ENCODE measurements around the gene PGM5.
"Not testable (repeated sequence)": the region's sequence is repeated elsewhere in the genome, so short reads cannot be mapped to it uniquely, and the experiment has no call there.

PGM5 gene

GRCh38 chr9:68377723-68378122, 21.3 kb downstream of the PGM5 start:
- not testable (repeated sequence) for DNase-seq (ENCODE audit: low spot score)

GRCh38 chr9:68383894-68384293, 27.5 kb downstream of the PGM5 start:
- DNase-seq (ENCODE audit: low spot score), result not testable (repeated sequence)

GRCh38 chr9:68389558-68389957, 33.1 kb downstream of the PGM5 start:
- DNase-seq (ENCODE audit: low spot score), result not testable (repeated sequence)

- not testable (repeated sequence) for DNase-seq (ENCODE audit: low spot score)
These were observed 34.3 kb downstream of the PGM5 start for GRCh38 chr9:68390737-68391136.

GRCh38 chr9:68396411-68397094, 40.1 kb downstream of the PGM5 start:
- not testable (repeated sequence) for DNase-seq (ENCODE audit: low spot score)

- DNase-seq (ENCODE audit: low spot score), result peak; percentile 46
These were observed 40.6 kb downstream of the PGM5 start for GRCh38 chr9:68397095-68397423.

GRCh38 chr9:68397796-68398195, 41.4 kb downstream of the PGM5 start:
- not testable (repeated sequence) for DNase-seq (ENCODE audit: low spot score)

GRCh38 chr9:68398324-68398723, 41.9 kb downstream of the PGM5 start:
- not testable (repeated sequence) for DNase-seq (ENCODE audit: low spot score)

- DNase-seq (ENCODE audit: low spot score), result not testable (repeated sequence)
These were observed 48.2 kb downstream of the PGM5 start for GRCh38 chr9:68404421-68405185.

GRCh38 chr9:68411865-68412264, 55.5 kb downstream of the PGM5 start:
- DNase-seq (ENCODE audit: low spot score), result not testable (repeated sequence)

- not testable (repeated sequence) for DNase-seq (ENCODE audit: low spot score)
These were observed 56.3 kb downstream of the PGM5 start for GRCh38 chr9:68412754-68413153.

- DNase-seq (ENCODE audit: low spot score), result not testable (repeated sequence)
These were observed 58.7 kb downstream of the PGM5 start for GRCh38 chr9:68415065-68415464.

GRCh38 chr9:68416936-68417564, 60.6 kb downstream of the PGM5 start:
- DNase-seq (ENCODE audit: low spot score), result no peak

- DNase-seq (ENCODE audit: low spot score), result no peak
These were observed 61.4 kb downstream of the PGM5 start for GRCh38 chr9:68417762-68418161.

- DNase-seq (ENCODE audit: low spot score), result no peak
These were observed 61.9 kb downstream of the PGM5 start for GRCh38 chr9:68418259-68418845.

- DNase-seq (ENCODE audit: low spot score), result no peak
These were observed 63.5 kb downstream of the PGM5 start for GRCh38 chr9:68419901-68420300.

- no peak for DNase-seq (ENCODE audit: low spot score)
These were observed 70.3 kb downstream of the PGM5 start for GRCh38 chr9:68426755-68427154.

GRCh38 chr9:68427216-68427977, 71.0 kb downstream of the PGM5 start:
- no peak for DNase-seq (ENCODE audit: low spot score)

- DNase-seq (ENCODE audit: low spot score), result no peak
These were observed 72.1 kb downstream of the PGM5 start for GRCh38 chr9:68428481-68428880.

GRCh38 chr9:68429631-68430030, 73.2 kb downstream of the PGM5 start:
- no peak for DNase-seq (ENCODE audit: low spot score)

GRCh38 chr9:68431307-68431706, 74.9 kb downstream of the PGM5 start:
- no peak for DNase-seq (ENCODE audit: low spot score)

GRCh38 chr9:68433531-68434110, 77.2 kb downstream of the PGM5 start:
- no peak for DNase-seq (ENCODE audit: low spot score)

Measured in AG08395 (cell line).